8988T (cell line): Measurements from ENCODE around the gene CARD9.
"Not testable (repeated sequence)": the region's sequence is repeated elsewhere in the genome, so short reads cannot be mapped to it uniquely, and the experiment has no call there.

ENCODE experiments used
- DNase-seq: peaks from one replicate; pipeline ENCODE4 v3.0.0; 2011

The CARD9 gene

GRCh38 chr9:136332482-136332983 is 40.9 kb downstream of the CARD9 start:
- no peak for DNase-seq

- DNase-seq: no peak
Observed at GRCh38 chr9:136331556-136332481, 41.6 kb downstream of the CARD9 start.

- DNase-seq: no peak
Observed at GRCh38 chr9:136331030-136331429, 42.4 kb downstream of the CARD9 start.

GRCh38 chr9:136330406-136330990 is 43.0 kb downstream of the CARD9 start:
- DNase-seq: no peak

- DNase-seq: no peak
Observed at GRCh38 chr9:136329636-136330405, 43.6 kb downstream of the CARD9 start.

- no peak for DNase-seq
Observed at GRCh38 chr9:136329211-136329627, 44.2 kb downstream of the CARD9 start.

GRCh38 chr9:136328622-136329041 is 44.8 kb downstream of the CARD9 start:
- no peak for DNase-seq

- no peak for DNase-seq
Observed at GRCh38 chr9:136328011-136328621, 45.4 kb downstream of the CARD9 start.

- DNase-seq: peak; percentile 85
Observed at GRCh38 chr9:136327304-136327974, 46.0 kb downstream of the CARD9 start, which contains the start of gene GPSM1. GPSM1 (plus strand) TSS chr9:136327539; CDS start chr9:136327696, 157 bp downstream.

GRCh38 chr9:136326761-136327303 is 46.6 kb downstream of the CARD9 start:
- DNase-seq: no peak

GRCh38 chr9:136326061-136326760 is 47.3 kb downstream of the CARD9 start:
- DNase-seq: no peak

GRCh38 chr9:136325358-136325757 is 48.1 kb downstream of the CARD9 start:
- no peak for DNase-seq

GRCh38 chr9:136324501-136325300 is 48.8 kb downstream of the CARD9 start:
- DNase-seq: no peak

- no peak for DNase-seq
Observed at GRCh38 chr9:136323371-136323789, 50.1 kb downstream of the CARD9 start.

GRCh38 chr9:136322756-136323330 is 50.6 kb downstream of the CARD9 start:
- DNase-seq: no peak

- no peak for DNase-seq
Observed at GRCh38 chr9:136321561-136321960, 51.9 kb downstream of the CARD9 start.

GRCh38 chr9:136320972-136321371 is 52.5 kb downstream of the CARD9 start:
- DNase-seq: not testable (repeated sequence)

- not testable (repeated sequence) for DNase-seq
Observed at GRCh38 chr9:136319955-136320354, 53.5 kb downstream of the CARD9 start.

GRCh38 chr9:136319244-136319643 is 54.2 kb downstream of the CARD9 start:
- DNase-seq: not testable (repeated sequence)

GRCh38 chr9:136318776-136319241 is 54.7 kb downstream of the CARD9 start:
- no peak for DNase-seq
